Ovary (tissue), 3 donors: Measurements from ENCODE around the gene KCNIP1.

Experiments used
- CTCF ChIP-seq, 3 donors: fragments of 450-650 bp in 2 of 3; fragments of 200-600 bp in 1 of 3; IDR thresholded peaks; one replicate each; pipeline versions ENCODE4 v1.5.1 to v1.8.0; 2016 to 2022; ENCODE audit warnings: antibody characterized with exemption in 3 of 3, mild to moderate bottlenecking in 1 of 3
- EP300 ChIP-seq: sonication (generic); formaldehyde crosslinking; IDR thresholded peaks from one replicate; pipeline ENCODE4 v1.6.1; 2017; ENCODE audit warnings: antibody characterized with exemption
- POLR2A ChIP-seq: fragments of 450-650 bp; IDR thresholded peaks from one replicate; pipeline ENCODE4 v1.6.1; 2017; ENCODE audit warnings: antibody characterized with exemption, mild to moderate bottlenecking, moderate library complexity
- donor health status: DM: no; HTN: no; CAD: no.

- TF ChIP-seq CTCF (IDR thresholded peaks at IDR 0.05) = no peak
- no peak for TF ChIP-seq EP300
- TF ChIP-seq POLR2A = no peak
Observed at GRCh38 chr5:170716396-170716795, 212.6 kb downstream of the KCNIP1 start.
